DMS153 (cell line): ENCODE measurements around the gene SNAP29.
A peak's percentile ranks its signal among the peaks of the same experiment; 100 is the strongest.
"Not testable (repeated sequence)": the region's sequence is repeated elsewhere in the genome, so short reads cannot be mapped to it uniquely, and the experiment has no call there.

Source experiments
- DNase-seq: peaks from one replicate; lab custom pipeline; 2025; lab: John Stamatoyannopoulos, UW

Gene SNAP29

DNA sequence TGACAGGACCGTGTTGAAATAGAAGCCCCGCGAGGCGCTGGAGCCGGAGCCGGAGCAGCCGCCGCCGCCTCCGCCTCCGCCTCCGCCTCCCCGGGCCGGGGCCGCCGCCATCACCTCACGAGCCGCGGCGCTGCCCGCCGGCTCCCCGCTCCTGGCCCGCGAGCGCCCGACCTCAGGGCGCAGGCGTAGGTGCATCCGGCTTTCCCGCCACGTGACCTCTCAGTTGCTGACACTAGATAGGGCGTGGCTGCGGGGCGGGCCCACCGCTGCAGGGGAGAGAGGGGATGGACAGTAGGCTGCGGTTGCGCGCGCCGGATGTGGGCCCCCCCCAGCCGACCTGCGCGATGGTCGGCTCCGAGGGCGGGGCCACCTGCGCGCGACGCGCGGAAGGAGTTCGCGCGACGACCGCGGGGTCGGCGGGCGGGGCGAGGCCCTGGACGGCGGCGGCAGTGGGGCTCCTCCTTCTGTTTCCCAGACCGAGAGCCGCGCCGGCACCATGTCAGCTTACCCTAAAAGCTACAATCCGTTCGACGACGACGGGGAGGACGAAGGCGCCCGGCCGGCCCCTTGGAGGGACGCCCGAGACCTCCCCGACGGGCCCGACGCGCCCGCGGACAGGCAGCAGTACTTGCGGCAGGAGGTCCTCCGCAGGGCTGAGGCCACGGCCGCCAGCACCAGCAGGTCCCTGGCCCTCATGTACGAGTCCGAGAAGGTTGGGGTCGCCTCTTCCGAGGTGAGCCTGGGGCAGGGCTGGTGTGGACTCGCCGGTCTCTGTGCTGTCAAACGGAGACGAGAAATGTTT, at the start of gene SNAP29, which contains the start of gene PI4KA:
TSS of gene SNAP29 (plus strand) at position 393 of the 802 bp plus-strand sequence. CDS start at position 497, 104 bp downstream.
TSS of gene PI4KA (minus strand) at position 197 of the 802 bp plus-strand sequence. CDS start at position 111, 86 bp downstream.
- DNase-seq, result peak; percentile 97

DNA sequence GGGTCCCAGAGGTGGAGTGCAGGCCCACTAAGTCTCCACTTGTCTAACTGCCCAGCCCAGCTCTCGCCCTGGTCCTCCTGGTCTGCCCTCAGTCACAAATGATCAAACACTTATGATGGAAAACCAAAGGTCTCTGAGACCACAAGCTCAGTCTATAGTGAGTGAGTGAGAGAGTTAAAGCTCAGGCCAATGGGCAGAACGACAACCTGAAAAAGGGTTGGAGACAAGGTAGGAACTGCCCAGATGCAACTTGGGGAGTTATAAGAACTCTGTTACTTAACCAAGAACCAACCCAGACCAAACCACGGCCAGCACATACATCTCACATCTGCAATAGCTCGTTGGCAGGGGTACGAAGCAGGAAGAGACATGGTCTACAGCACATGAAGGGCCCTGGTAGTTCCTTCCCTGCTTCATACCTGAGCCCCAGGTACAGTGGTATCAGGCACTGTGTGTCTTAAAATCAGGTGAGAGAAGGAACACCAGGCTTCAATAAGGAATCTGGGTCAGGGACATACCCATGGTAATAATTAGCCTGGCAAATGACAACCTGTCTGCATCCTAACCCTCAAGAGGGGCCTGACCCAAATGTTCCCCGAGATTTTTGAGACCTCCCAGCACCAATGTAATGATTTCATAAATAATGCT, 49.1 kb upstream of the SNAP29 start:
- DNase-seq, result no peak

DNA sequence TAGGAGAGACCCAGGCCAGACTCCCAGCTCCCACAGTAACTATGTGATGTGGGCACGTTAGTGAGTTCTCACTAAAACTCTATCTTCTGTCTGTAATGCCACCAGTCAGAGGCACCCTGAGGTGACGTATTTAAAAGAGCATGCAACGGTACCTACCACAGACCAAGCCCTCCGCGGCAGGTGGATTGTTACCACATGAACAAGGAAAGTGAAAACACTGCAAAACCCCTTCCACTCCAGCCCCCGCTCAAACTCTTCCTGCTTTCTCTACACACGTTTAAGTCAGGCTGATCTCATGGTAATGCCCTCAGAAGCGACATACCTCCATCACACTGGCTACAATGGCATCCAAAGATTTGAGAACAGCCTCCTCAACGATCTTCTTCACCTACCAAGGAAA, 48.2 kb upstream of the SNAP29 start:
- DNase-seq, result no peak

DNA sequence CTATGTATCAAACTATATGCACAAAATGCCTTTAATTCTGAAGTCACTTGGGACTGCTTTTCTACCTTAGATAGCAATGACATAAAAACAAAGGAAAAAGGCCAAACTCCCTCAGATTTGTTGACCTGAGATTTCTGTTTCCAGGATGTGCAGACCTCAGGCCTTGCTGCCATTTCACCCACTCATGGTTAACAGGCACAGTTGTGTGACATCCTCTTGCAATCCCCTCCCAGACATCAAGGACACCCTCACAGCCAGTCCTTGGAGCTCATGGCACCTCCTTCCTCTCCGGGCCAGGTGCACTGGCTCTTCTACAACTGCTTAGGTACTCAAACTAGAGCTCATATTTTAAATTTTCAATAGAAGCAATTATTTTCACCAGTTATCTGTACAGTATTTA, 47.6 kb upstream of the SNAP29 start:
- DNase-seq, result no peak

DNA sequence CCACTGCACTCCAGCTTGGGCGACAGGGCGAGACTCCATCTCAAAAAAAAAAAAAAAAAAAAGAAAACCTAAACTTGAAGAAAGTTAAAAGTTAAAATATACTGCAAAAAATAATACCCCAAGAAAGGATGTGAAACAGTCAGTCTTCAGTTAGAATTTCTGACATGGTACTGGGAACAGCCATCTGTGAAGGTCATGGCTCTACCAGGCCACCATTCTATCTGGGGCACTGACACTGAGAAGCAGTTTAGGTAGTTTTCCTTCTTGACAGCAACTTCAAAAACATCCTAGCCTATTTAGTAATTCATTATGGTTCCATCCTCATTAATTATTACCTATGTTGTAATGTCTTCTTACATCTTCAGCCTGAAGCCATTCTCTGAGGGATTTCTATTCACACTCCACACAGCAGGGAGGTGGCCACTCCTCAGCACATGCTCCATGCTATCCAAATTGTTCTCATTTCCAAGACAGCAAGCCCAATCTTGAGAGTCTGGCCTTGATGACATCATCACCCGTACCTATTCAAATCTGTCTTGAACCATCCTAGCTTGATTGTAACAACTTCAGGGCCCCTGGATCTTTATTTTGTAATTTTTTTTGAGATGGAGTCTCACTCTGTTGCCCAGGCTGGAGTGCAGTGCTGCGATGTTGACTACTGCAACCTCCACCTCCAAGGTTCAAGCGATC, 46.7 kb upstream of the SNAP29 start:
- no peak for DNase-seq

DNA sequence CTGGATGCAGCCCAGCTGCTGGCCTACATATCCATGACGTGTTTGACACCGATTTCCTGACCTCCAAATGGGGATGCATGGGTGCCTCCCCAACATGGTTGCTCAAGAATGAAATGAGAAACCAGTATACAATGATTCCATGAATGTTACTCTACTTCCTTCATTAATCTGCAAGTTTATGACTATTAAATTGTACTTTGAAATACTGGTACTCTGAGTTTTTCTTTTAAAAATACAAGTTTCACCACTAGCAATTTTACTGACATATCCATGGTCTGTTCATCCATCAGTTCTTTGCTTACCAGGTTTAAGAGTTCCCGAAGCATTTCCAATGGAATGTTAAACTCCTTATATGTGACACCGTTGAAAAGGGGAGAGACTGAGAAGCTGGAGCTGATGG, 45.8 kb upstream of the SNAP29 start:
- no peak for DNase-seq

DNA sequence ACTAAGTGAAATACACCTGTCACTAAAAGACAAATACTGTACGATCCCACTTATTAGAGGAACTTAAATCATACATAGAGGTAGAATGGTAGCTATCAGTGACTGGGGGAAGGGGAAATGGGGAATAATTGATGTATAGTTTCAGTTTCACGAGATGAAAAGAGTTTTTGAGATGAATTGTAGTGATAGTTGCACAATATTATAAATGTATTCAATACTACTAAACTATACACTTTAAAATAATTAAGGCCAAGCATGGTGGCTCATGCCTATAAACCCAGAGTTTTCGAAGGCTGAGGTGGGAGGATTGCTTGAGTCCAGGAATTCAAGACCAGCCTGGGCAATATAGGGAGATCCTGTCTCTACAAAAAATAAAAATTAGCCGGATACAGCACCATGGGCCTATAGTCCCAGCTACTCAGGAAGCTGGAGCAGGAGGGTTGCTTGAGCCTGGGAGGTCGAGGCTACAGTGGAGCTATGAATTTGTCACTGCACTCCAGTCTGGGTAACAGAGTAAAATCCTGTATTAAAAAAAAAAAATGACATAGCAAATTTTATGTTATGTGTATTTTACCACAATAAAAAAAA, 44.5 kb upstream of the SNAP29 start:
- DNase-seq, result no peak

DNA sequence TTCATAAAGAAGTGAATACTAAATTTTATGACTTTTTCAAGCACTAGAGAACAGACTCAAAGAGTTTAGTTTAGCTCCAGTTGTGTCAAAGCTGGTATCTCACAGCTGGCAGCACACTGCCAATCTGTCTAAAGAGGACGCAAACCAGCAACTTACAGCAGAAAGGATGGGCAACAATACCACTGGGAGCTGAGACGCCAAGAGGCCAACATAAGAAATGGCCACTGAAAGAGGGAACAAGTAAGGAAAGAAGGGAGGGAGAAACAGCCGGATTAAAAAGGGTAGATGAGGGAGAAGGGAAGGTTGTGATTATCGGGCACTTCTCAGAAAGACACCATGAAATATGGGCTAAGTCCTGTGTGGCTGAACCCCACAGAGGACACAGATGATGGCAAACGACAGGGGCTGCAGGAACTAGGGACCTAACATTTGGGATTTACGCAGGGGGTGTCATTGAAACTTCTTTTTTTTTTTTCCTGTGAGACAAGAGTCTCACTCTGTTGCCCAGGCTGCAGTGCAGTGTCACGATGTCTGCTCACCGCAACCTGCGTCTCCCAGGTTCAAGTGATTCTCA, 43.2 kb upstream of the SNAP29 start:
- no peak for DNase-seq

DNA sequence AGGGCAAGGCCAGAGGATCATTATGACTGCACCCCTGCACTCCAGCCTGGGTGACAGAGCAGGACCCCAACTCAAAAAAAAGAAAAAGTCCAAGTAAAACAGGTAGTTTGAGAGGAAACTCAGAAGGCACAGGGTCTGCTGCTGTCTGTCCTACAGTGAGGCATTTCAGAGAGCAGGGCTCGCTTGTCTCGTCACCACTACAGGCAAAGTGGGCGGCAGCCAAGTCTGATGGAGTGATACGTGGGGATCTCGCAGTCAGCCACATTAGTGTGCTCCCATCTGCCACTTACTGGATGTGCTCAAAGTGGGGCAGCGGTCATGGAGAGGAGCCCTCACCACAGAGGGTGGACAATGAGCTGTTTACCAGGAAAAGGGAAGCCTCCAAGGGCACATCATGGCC, 42.2 kb upstream of the SNAP29 start:
- DNase-seq, result no peak

DNA sequence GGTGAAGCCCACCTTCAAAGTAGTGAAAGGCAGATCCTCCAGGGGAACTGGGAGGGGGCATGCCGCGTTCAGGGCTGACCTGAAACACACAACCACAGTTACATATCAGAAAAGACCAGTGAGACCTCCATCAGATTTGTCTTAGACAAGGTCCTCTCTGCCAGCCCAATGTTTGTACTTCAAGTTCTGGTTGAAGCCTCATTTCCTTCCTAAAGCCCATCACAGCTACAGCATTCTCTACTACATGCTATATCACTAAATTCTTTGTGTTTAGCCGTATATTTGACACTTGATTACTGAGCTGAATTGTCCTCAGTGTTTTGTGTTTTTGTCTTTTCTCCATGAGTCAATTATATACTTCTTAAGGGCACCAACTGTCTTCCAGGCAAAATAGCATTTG, 40.3 kb upstream of the SNAP29 start:
- no peak for DNase-seq

DNA sequence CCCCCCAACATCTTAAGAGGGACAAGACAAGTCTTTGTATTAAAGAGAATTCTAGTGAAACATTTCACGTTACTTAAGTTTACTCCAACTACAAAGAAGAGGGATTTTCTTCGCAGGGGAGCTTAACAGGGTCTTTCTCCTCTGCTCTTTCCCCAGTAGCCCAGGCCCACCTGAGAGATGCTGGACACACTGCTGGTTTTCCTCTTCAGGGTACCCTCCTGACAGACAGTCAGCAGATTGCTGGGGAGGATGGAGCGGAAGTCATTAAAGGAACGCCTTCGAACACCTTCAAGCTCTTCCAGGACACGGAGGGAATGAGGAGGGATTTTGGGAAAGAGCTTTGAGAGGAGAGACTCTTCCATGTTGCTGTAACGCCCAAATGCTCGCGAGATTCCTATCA, 39.3 kb upstream of the SNAP29 start:
- DNase-seq, result no peak

DNA sequence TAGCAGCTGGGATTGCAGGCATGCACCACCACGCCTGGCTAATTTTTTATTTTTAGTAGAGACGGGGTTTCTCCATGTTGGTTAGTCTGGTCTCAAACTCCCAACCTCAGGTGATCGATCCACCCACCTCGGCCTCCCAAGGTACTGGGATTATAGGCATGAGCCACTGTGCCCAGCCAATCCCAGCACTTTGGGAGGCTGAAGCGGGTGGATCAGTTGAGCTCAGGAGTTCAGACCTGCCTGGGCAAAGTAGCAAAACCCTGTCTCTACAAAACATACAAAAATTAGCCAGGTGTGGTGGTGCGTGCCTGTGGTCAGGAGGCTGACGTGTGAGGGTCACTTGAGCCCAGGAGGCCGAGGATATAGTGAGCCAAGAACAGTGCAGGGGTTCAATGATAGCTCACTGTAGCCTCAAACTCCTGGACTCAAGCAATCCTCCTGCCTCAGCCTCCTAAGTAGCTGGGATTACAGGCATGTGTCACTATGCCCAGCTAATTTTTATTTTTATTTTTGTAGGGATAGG, 37.0 kb upstream of the SNAP29 start:
- DNase-seq, result not testable (repeated sequence)

DNA sequence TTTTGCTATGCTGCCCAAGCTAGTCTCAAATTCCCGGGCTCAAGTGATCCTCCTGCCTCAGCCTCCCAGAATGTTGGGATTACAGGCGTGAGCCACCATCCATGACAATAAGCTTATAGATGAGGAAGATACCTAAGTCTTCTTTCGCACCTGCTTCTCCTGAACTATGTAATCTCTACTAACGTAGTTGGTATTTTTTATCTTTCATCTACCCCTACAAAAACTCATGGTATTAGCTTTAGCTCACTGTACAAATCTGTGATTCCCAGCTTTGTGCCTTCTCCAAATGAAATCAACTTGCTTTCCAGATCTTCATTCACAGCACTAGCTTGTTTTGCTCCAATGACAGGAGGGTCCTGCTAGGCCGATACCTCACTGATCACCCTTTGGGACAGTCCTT, 36.6 kb upstream of the SNAP29 start:
- DNase-seq, result no peak

DNA sequence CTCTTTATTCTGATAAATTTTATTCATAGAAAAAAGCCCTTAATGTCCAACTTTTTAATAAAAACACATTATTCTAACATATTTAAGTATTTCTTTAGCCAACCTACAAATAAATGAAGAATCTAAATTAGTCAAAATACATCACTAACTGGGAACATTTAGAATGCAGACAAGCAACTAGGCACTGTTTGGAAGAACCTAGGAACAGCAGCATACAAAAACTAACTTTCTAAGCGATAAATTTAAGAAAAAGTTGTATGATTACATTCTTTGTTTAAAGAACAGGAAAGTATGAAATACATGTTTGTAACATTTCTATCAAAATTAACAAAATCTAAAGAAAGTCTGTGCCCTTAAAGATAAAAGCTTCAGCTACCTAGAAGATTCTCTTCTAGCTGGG, 35.5 kb upstream of the SNAP29 start:
- DNase-seq, result no peak

DNA sequence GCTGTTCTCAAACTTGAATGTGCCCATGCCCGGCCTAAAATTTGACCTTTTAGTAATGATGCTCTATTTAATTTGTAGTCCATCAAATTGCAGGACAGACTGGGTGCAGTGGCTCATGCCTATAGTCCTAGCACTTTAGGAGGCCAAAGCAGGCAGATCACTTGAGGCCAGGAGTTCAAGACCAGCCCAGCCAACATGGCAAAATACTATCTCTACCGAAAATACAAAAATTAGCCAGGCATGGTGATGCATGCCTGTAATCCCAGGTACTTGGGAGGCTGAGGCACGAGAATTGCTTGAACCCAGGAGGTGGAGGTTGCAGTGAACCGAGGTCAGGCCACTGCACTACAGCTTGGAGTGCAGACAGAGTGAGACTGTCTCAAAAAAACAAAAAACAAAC, 33.6 kb upstream of the SNAP29 start:
- DNase-seq, result not testable (repeated sequence)

DNA sequence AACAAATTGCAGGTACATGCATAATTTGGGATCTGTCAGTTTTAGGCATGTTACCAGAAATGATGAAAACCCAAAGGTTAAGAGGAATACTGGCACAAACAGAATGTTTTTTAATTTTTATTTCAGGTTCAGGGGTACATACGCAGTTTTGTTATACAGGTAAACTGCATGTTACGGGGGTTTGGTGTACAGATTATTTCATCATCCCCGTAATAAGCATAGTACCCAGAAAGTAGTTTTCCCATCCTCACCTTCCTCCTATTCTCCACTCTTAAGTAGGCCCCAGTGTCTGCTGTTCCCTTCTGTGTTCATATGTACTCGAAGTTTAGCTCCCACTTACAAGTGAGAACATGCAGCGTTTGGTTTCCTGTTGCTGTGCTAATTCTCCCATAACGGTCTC, 33.2 kb upstream of the SNAP29 start:
- no peak for DNase-seq

DNA sequence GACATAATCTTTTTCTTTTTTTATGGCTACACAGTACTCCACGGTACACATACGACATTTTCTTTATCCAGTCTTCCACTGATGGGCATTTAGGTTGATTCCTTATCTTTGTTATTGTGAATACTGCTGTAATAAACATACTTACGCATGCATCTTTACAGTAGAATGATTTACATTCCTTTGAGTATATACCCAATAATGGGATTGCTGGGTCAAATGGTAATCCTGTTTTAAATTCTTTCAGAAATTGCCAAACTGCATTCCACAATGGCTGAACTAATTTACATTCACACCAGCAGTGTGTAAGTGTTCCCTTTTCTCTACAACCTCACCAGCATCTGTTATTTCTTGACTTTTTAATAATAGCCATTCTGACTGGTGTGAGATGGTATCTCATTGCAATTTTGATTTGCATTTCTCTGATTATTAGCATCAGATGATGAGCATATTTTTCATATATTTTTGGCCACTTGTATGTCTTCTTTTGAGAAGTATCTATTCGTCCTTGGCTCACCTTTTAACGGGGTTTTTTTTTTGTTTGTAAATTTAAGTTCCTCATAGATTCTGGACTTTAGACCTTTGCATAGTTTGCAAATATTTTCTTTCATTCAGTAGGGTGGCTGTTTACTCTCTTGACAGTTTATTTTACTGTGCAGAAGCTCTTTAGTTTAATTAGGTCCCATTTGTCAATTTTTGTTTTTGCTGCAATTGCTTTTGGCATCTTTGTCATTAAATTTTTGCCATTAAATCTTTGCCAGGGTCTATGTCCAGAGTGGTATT, 32.2 kb upstream of the SNAP29 start:
- not testable (repeated sequence) for DNase-seq

DNA sequence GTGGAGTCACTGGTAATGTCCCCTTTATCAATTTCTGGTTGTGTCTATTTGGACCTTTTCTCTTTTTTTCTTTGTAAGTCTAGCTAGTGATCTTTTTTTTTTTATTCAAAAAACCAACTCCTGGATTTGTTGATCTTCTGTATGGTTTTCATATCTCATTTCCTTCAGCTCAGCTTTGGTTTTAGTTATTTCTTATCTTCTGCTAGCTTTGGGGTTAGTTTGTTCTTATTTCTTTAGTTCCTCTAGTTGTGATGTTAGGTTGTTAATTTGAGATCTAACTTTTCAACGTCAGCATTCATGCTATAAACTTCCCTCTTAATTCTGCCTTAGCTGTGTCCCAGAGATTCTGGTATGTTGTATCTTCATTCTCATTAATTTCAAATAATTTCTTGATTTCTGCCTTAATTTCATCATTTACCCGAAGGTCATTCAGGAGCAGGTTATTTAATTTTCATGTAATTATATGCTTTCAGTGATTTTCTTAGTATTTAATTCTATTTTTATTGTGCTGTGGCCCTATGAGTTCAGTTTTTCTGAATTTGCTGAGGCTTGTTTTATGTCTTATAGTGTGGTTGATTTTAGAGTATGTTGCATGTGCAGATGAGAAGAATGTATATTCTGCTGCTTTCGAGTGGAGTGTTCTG, 29.2 kb upstream of the SNAP29 start:
- no peak for DNase-seq

DNA sequence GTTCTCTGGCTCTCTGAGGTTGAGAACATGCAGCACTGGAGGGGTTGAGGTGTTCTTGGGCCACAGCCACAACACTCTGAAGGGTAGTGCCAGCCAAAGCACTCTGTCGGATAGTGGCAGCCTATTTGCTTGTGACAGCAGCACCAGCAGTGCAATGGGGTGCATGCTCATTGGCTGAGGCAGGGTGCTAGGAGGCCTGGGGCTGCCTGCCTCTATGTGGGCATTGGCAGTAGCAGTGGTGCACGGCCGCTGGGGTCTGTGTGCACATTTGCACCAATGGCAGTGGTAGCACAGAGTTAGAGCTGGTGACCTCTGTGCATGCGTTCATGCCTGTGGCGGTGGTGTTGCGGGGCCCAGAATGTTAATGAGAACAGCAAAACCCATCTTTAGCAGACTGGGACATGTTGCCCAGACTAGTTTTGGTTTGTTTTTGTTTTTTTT, 25.6 kb upstream of the SNAP29 start:
- no peak for DNase-seq

DNA sequence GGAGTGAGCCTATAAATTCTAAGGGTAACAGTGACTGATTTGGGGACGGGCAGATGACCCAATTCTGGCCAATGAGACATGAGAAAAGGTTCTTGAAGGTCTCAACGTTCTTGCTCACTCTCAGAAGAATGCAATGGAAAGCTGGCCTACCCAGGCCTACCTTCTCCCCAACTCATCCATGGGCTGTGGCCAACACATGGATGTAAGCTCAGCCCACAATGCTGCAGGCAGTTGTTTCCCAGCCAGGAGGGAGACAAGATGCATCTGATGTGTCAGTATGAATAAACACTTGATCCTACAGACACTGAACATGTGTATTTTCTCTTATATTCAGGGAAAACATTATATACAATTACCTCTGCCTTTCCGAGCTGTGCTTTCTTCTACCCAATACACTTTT, 24.6 kb upstream of the SNAP29 start:
- DNase-seq, result no peak

DNA sequence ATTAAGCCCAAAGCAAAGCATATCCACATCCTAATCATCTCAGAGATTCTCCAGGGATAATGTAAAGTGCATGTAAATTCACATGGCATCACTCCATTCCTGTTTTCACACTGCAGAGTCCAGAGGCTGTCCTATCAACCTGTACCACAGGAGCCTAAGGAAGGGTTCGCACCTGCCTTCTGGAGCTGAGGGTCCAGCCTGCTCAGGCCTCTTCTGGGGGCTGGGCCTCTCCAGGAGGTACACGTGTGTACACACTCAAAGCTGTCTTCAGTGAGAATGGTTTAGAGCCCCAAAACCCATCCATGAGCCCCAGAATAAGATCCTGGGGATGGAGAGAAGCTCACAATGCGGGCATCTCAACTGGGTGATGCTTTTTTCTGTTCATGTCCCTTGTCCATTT, 24.1 kb upstream of the SNAP29 start:
- DNase-seq, result no peak
